HG03103 (cell line): ENCODE data around the gene TMEM59.
"Not testable (repeated sequence)": the region's sequence is repeated elsewhere in the genome, so short reads cannot be mapped to it uniquely, and the experiment has no call there.

Source experiments
- ATAC-seq: cut with Tn5 transposase; IDR thresholded peaks from one replicate; pipeline ENCODE4 v1.9.1; 2021; ENCODE audit warnings: low read depth; ENCODE audit not compliant: unreplicated experiment

TMEM59 gene, protein sequence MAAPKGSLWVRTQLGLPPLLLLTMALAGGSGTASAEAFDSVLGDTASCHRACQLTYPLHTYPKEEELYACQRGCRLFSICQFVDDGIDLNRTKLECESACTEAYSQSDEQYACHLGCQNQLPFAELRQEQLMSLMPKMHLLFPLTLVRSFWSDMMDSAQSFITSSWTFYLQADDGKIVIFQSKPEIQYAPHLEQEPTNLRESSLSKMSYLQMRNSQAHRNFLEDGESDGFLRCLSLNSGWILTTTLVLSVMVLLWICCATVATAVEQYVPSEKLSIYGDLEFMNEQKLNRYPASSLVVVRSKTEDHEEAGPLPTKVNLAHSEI

GRCh38 chr1:54052934-54053744 lies at the start of gene TMEM59, which contains the start of gene TCEANC2:
Gene TMEM59, minus strand, starts transcription at chr1:54053204. Its CDS starts 16 bp downstream, at chr1:54053188.
Gene TCEANC2, plus strand, starts transcription at chr1:54053608. Its CDS starts 815 bp downstream, at chr1:54054423.
- ATAC-seq: peak; percentile 89

- ATAC-seq: no peak
Measured at GRCh38 chr1:54100500-54100899, 47.5 kb upstream of the TMEM59 start.

DNA sequence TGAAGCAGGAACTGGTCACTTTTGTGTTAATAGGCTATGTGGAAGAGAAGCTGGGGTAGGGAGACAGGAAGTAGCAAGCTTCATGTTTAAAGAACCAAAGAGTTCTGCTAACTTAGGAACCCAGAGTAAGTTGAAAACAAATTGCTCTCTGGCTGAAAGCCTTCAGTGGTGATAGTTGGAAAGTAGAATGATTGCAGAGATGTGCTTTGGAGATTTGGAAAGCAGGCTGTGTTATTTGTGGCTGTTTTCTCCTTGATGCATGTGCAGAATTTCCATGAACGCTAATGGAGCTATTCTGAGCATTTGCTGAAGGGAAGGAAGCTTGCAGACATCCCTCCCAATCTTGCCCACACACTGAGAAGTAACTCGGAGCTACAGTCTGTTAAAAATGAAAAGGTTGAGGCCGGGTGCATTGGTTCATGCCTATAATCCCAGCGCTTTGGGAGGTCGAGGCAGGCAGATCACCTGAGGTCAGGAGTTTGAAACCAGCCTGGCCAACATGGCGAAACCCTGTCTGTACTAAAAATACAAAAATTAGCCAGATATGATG lies 46.1 kb upstream of the TMEM59 start:
- no peak for ATAC-seq

GRCh38 chr1:54096877-54097240 lies 43.9 kb upstream of the TMEM59 start:
- no peak for ATAC-seq

DNA sequence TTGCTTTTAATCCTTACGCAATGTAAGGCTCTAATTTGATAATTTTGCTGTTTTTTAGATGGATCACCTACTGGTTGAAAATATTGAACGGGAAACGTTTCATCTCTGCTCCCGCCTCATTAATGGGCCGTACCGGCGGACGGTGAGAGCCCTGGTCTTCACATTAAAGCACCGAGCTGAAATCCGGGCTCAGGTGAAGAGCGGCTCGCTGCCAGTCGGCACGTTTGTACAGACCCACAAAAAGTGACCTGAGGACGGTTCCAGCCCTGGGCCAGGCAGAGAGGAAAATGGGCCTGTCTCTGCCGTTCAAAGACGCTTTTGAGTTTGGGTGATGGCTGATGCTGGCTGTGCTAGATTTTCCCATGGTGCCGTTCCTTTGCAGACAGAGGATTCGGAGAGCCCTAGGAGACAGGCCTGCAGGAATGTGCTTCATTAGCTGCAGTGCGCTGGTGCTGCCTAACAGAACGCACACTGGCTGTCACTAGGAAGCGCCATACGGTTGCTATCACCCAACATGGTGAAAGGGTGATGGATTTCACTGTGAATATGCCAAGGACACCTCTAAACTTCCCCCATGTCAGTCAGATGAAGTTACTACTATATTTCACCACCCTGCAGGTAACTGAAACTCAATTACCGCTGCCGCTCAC lies 43.3 kb upstream of the TMEM59 start:
- ATAC-seq: no peak

DNA sequence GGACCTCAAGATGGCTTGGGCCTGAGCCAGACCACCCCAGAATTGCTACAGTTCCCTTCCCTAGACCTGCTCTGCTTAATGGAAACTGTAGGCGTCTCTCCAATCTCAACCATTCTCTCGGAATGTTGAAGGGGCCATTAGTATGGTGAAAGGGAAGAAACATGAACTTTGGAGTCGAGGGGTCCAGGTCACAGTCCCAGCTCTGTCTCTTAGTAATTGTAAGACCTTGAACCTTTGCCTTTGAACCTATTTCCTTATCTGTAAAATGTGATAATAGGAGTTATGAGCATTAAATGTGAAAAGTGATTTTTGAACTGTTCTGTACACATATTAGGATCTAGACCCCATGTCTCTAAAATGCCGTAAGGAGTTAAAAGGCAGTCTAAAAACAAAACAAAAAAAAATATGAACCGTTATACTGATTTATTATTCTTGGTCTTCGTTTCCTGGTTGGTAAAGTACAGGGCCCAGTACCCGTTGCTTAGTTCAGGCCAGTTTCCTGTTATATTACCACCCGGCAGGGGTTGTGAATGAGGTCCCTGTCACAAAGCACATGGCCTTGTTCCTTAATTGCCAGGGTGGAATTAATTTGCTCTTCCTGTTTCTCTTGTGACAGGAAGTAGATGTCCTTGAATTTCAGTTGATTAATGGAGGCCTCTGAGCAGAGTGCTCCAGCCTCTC lies 42.7 kb upstream of the TMEM59 start:
- ATAC-seq: no peak

GRCh38 chr1:54094730-54095105 lies 41.7 kb upstream of the TMEM59 start:
- not testable (repeated sequence) for ATAC-seq

GRCh38 chr1:54094001-54094729 lies 41.2 kb upstream of the TMEM59 start:
- ATAC-seq: no peak

DNA sequence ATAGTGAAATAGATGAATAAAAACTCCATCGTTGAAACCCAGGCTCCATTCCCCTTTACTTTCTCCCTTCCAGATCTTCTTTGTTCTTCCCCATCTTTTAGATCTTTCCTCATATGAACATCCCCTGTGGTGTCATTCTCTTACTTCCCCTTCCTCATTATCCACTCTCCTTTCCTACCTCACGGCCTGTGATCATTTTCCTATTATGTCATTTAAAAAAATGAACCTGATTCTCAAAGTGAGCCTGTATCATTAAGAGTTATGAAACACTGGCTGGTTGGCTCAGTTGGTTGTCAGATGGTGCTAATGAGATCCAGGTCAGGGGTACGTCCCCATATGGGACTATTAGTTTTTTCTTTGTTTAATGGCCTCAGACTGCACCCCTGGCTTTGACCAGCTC lies 38.7 kb upstream of the TMEM59 start:
- ATAC-seq: no peak

DNA sequence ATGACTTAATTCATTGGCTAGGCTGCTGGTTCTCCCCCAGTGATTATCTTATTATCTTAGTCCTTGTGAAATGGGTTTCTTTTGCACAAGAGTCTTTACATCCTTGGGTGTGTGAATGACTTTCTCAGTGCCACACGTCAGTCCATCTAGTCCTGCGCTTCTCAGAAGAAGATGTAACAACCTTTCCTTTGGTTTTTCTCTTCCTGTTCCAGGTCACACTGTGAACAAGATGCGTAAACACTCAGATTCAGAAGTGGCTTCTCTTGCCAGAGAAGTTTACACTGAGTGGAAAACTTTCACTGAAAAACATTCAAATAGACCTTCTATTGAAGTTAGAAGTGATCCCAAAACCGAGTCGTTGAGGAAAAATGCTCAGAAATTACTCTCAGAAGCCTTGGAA lies 35.4 kb upstream of the TMEM59 start:
- no peak for ATAC-seq

- no peak for ATAC-seq
Measured at GRCh38 chr1:54086754-54087153, 33.8 kb upstream of the TMEM59 start.

GRCh38 chr1:54084794-54085193 lies 31.8 kb upstream of the TMEM59 start:
- no peak for ATAC-seq

- ATAC-seq: no peak
Measured at GRCh38 chr1:54081306-54082270, 28.6 kb upstream of the TMEM59 start.

- no peak for ATAC-seq
Measured at GRCh38 chr1:54080598-54081049, 27.6 kb upstream of the TMEM59 start.

DNA sequence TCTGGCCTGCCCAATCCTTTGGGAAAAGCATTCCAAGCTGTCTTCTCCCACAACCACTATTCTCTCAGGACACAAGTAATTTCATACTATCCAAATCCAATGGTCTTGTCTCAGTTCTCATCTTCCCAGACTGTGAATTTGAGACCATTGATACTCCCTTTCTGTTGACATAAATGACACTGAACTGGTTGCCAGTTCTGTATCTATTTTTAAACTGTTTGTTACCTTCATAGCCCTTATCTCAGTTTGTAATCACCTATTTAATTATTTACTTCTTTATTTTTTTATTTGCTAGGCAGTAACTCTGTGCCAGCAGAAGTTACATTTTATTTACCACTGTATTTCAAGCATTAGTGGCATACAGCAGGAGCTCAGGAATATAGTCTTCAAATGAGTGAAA lies 24.4 kb upstream of the TMEM59 start:
- no peak for ATAC-seq

DNA sequence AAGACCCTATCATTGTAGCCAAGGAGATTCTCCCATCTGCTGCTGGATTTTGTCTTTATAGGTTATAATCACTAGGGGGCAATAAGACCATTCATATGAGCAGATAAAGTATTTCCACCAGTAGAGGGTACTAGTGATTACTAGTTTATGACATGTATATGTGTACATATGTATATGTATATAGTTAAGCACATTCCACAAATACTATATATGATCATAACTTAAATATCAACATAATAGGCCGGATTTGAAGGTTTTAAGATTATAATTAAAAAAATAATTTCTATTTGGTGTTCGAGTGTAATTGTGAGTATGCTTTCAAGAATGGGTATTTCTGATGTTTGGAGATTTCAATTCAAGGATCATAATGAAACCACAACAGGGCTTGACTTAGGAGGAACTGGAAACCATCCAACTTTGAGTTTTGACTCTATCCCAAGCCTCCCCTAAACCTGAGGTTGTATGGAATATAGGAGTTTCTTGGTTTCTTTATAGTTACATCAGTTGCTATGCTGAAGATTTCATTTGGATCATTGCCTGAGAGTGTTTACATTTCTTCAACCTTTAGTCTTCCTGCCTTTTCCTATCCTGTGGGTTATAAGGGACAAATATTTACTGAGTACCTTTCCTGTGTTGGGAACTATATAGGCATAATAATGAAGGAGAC lies 17.3 kb upstream of the TMEM59 start:
- no peak for ATAC-seq

DNA sequence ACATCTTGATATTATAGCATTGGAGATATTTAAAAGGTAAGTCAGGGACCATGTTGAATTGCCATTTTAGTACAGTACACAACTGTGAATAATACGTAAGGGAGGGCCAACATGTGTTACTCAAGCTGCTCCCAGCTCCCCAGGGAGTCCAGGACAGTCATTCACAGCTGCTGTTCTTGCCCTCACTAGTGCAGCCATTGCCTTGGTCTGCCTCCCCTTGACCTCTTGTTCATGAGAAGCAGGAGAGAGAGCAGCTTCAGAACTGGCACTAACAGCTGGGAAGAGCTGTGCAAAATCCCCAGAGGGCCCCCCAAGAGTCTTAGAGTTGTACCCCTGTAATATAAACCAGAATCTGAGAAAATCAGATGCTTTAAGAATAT lies 16.8 kb upstream of the TMEM59 start:
- no peak for ATAC-seq

DNA sequence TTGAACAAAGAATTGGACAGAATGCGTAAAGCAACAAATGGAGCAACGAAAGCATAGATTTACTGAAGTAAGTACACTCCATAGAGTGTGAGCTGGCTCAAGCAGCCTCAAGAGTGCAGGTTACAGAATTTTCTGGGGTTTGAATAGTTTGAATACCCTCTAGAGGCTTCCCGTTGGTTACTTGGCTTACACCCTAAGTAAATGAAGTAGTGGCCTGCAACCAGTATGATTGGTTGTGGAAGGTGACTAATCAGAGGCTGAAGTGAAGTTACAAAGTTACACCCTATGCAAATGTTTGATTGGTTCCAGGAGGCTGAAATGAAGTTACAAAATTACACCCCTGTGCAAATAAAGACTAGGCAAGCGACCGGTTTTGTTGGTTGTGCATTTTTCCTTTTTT lies 11.3 kb upstream of the TMEM59 start:
- ATAC-seq: no peak
